COR-L47 (cell line): ENCODE measurements around the gene HTRA3.
"Not testable (repeated sequence)": the region's sequence is repeated elsewhere in the genome, so short reads cannot be mapped to it uniquely, and the experiment has no call there.

Experiments
- DNase-seq: peaks from one replicate; lab custom pipeline; 2025; lab: John Stamatoyannopoulos, UW

The HTRA3 gene

GRCh38 chr4:8344377-8344776 is 74.8 kb downstream of the HTRA3 start:
- DNase-seq, result no peak

DNA sequence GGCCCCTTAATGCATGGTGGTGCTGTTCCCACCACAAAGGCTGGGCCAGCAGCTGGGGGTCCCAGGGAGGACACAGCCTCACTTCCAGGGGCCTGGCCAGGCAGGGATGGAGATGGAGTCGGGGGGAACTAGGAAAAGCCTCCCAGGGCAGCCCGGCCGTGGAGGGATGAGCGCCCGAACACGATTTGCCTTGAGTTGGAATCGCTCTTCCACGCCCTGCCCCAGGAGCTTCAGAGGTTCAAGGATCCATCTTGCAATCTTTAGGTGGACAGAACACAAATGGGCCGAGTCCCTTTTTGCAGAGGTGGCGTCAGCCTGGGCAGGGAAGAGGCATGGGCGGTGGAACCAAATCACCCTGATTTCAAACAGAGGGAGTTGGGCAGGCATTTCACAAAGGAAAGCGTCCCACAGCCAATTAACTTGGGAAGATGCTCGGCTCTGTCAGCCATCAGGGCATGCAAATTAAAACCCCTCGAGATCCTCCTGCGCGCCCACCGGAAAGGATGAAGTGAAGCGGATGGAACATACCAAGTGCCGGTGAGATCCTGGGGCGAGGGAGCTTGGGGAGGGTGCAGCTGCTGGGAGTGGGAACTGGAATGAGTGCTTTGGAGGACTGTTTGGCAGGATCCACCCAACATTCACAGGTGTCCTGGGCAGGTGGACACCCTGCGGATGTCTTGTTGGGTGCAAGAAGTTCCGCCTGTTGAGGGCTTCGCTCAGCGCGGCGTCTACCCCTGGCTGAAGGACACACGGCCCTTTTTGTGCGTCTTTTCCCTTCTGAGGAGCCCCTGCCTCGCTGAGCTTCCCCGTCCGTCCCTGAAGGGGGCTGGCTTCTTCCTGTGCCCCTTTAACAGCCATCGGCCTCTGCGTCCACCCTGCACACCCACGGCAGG is 75.7 kb downstream of the HTRA3 start:
- DNase-seq, result no peak

DNA sequence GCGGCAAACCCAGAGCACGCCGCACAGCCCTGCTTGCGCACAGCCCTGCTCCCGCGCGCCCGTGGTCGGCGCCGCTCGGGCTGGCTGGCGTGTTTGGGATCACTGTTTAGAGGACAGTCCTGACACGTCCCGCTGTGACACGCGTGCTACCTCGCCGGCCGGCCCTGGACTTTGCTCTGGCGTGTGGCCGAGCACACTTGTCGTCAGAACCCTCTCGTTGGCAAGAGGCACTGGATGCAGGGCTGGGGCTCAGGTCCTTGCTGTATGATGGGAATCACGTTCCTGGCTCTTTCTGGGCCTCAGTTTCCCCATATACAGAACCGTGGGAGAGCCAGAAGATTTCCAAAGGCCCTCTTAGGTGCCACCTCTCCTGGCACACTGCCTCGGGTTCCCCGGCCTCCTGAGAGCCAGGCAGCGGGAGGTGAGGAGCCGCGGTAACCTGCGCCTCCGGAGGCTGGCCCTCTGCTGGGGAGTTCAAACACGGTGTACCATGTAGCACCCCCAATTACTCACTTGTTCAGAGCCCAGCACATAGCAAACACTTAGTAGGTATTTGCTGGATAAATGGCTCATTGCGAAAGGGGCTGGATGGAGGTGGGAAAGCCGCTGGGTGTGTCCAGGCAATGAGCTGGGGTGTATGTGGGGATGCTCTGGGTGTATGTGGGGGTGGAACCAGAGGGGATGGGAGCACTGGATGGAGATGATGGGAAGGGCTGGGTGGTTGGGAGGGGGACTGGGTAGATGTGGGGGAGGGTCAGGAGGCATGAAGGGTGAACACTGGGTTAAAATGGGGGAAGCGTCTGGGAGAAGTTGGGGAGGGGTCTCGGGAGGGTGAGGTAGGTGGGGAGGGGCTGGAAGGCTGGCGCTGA is 76.6 kb downstream of the HTRA3 start:
- DNase-seq, result no peak

- DNase-seq, result no peak
These were observed 77.5 kb downstream of the HTRA3 start for GRCh38 chr4:8346838-8347605.

GRCh38 chr4:8347660-8348059 is 78.1 kb downstream of the HTRA3 start:
- no peak for DNase-seq

GRCh38 chr4:8348071-8348470 is 78.5 kb downstream of the HTRA3 start:
- no peak for DNase-seq

GRCh38 chr4:8349236-8349635 is 79.7 kb downstream of the HTRA3 start:
- not testable (repeated sequence) for DNase-seq

- no peak for DNase-seq
These were observed 80.2 kb downstream of the HTRA3 start for GRCh38 chr4:8349664-8350236.

DNA sequence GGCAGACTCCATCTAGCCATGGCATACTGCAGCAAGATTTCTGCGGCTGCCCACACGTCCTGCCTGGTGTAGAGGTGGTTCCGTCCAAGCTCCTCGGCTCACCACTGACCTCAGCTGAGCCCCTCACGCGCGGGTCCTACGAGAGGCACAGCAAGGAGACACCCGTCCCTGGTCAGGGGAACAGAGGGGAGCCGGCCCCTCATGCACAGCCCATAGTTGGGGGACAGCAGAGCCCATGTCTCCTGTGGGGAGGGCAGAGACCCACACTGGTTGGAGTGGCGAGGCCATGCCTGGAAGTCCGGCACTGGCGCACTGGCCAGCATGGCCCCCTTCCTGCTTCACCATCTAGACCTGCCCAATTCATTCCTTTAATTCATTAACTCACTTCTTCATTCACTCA is 80.8 kb downstream of the HTRA3 start:
- DNase-seq, result no peak

DNA sequence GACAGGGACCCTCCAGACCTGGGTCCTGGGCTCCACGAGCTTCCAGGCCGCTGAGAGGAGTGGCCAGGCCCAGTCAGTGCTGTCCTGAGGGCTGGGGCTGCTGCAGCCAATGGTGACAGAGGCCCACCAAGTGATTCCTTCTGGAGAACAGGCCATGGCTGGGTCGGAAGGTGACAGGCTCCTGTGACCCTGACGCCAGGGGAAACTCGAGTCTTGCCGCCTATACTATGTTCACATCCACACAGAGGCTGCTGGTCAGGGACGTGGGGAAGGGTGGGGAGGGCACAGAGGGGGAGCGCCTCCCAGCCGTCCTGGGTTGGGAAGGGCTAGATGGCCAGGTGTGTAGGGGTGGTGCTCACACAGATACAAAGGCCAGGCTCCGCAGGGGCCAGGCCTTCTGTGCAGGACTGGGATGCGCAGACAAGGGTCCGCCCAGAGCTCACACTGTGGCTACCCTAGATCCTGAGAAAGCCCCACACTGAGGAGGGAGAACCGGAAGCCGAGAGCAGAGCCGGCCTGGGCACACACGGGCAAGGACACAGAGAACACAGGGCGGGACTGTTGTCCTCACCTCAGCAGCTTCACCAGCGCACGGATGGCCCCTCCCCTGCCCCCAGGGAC is 81.4 kb downstream of the HTRA3 start:
- no peak for DNase-seq

DNA sequence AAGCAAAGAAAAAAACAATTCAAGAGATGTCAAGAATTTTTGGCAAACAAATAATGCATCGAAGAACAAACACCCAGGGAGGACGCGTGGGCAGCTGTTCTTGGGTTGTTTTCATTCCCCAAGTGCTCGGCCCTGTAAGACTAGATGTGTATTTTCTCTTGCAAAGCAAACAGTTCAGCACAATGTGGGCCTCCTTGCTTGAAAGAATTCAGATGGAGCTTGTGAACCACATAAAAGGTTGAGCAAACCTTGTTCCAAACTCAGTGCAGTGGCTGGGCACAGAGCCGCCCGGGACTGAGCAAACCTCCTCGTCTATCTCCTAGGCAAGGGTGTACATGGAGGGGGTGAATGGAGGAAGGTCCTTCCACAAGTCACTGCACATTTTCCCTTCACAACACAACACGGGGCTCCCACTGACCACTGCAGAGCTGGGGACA is 82.4 kb downstream of the HTRA3 start:
- no peak for DNase-seq

GRCh38 chr4:8352368-8353157 is 83.0 kb downstream of the HTRA3 start:
- DNase-seq, result no peak

DNA sequence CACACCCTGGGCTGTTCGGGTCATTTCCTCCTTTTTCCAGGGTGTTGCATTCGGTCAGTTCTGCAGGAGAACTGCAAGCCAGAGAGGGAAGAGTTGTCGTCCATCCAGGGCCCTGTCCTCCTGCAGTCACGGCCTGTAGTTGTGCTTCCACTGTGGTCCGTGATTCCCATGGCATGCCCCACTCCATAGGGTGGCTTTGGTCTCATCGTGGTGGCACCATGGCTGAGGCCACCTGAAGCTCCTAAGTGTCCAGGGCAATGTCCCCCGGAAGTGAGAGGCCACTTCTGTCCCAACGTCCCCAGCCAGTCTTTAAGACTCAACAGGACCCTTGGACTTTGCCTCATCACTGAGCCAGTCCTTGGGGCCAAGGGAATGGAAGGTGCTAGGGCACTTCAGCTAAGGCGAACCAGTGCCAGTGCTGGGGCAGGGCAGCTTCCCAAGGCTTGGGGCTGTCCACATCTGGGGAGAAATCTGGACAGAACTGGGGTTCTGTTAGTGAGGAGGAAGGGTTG is 83.7 kb downstream of the HTRA3 start:
- DNase-seq, result no peak

GRCh38 chr4:8353912-8354453 is 84.4 kb downstream of the HTRA3 start:
- no peak for DNase-seq

DNA sequence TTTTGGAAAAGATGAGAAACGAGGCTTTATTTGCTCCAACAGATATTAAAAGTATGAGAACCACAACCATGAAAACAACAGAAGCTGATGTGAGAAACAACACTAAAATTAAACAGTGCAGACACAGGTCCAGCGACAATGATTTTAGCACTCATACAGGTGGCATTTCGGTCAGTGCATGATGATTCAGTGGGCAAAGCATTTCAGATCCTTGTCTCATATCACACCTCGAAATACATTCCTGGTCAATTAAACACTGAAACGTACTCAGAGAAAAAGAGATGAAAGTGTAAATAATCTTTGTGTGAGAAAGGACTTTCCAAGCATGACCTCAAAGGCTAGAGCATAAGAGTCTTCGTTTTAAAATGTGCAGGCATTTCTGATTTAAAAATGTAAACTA is 85.8 kb downstream of the HTRA3 start:
- no peak for DNase-seq

DNA sequence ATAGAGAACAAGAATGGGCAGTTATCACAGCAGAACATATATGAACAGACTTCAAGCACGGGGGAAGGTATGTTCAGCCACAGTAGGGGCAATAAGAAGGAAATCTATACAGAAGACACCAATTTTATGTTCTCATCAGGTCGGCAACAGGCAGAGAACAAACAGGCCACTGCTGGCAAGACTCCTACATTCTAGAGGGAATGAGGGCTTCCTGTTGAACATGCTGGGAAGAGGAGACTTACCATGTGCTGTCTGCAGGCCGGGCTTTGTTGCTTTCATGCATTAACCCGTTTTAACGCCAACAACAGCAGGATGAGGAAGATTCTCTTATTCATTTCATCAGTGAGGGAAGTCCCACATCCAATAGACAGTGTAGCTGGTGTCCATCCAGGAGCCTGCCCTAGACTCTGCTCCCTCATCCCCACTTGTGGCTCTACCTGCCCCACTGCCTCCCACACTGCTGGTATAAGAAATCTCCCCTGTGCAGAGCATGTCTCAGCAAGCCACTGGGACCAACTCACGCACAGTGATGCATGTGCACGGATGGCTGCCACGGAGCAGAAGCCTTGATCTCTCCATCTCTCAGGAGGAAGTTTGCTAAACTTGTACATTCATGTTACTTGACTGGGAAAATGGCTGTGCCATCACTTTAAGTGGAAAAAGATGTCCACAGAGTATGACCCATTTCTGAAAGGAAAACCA is 86.5 kb downstream of the HTRA3 start:
- no peak for DNase-seq
